Muscle of arm (tissue), 12 donors: ENCODE data around the gene PRKN. TPM values are rescaled to one million over a fixed set of nuclear protein-coding genes. Genes with fewer than 3 reads are reported as not detected.
A peak's percentile ranks its signal among the peaks of the same experiment; 100 is the strongest.

Experiments
- DNase-seq: peaks from one replicate; pipeline ENCODE4 v3.0.0-alpha.2; 2013
- polyA plus RNA-seq, 12 donors: library from polyadenylated mRNA; unstranded; fragments of 120-200 nt; gene quantifications; one replicate each; pipeline ENCODE4 v1.2.1, GENCODE V29; 2013; ENCODE audit not compliant: insufficient read length in 12 of 12

Gene PRKN
- polyA plus RNA-seq, 12 donors: 2.6 to 5.4 (median 3.9) TPM; not detected in 2

DNA sequence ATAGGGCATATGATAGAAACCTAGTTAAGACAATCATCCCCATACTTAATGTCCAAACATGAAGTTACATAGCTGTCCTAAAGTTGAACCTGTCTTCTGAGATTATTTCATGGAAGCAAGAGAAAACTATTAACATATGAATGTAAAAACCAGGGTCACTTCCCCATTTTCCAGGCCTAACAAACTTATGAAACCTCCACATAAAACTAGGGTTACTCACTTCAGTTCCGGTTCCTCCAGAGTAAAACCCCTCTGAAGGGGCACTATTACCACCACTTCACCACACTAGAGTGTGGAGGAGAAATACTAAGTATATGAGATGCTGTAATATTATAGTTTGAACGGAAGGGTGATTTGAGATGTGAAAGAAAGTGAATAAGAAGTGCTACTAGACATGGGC, 14.9 kb downstream of the PRKN start:
- DNase-seq: no peak

DNA sequence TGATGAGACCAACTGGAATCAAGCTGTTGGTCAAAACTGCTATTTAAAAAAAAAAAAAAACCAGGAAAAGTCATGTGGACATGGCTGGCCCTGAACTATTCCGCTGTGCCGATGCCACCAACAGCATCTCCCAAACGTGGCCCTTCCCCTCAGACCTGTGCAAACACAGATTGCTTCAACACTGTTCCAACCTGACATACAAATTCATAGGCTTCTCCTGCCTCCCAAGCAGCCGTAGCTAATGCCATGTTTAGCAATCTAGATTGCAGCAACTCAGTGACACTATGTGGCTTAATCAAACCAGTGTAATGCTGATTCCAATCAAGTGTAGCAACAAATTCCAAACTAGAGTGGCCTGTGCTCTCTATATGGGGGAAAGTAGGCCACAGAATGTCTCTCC, 16.2 kb downstream of the PRKN start:
- DNase-seq: no peak

DNA sequence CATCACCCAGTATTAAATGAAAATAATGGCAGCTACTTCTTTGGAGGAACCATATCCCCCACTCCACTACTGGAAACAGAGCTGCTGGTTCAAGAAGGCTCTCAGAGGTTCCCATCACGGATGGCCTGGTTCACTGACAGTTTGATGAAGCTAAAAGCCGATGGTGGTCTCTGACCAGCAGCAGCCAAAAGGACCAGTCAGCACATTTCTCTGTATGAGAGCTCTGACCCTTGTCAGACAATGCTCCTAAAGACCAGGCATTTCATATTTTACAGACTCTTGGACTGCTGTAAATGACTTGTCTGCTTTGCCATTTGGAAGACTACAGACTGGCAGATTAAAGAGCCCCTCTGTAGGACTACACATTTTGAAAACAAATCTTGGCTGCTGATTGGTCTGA, 16.6 kb downstream of the PRKN start:
- DNase-seq: no peak

DNA sequence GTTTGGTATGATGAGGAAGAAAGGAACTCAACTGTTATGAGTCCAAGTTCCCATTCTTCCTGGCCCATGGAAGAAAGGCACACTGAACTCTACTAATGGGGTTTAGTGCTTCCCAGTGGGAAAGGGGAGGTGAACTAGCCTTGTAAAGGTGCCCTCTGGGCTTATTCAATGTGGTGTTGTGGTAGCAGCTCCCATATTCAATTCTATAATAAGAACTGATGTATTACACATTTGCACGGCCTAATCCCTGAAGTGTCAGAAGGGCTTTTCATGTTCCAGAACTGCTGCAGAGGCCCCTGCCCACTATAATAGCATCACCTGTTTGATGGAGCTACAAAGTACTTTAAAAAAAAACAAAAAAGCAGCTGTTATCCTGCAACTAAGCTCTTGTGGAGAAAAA, 17.1 kb downstream of the PRKN start:
- DNase-seq: no peak

DNA sequence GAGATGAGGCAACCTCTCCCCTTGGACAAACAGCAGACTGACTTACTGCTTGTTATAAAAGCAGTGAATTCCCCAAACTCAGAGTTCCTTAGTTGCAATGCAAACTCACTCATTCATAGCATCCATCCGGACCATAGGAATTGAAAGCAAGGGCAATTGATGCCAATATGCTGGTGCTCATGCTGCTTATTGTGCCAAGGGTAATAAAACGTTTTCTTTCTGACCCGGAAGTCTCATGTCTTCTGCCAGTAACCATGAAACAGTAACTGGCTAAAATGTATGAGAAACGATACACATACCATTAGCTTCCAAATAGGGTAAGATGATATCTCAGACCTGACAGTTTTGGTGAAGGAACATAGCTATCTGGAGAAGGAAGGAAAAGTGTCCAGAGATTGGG, 18.1 kb downstream of the PRKN start:
- no peak for DNase-seq

DNA sequence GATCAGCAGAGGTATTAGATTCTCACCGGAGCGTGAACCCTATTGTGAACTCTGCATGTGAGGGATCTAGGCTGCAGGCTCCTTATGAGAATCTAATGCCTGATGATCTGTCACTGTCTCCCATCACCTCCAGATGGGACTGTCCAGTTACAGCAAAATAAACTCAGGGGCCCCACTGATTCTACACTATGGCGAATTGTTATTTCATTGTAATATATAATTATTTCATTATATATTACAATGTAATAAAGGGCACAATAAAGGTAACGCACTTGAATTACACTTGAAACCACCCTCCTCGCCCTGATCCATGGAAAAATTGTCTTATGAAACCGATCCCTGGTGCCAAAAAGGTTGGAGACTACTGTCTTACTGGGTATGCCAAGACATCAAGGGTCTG, 18.6 kb downstream of the PRKN start:
- no peak for DNase-seq

DNA sequence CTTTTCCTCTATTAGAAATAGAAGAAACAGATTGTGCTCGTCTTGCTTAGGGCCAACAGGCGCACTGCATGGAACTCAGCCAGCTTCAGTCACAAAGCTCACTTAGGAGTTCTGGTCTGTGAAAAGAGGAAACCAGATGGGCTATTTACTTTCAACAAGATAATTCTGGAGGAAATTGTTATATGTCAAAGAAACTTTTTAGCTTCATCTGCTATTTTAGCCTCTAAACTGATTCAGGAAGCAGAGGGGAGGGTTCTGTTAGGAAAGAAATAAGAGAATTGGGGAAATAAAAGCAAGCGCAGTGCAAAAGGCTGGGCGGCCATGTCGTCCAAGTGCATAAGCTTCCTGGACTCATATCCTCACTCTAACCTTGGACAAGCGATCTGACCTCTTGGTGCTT, 21.3 kb downstream of the PRKN start:
- DNase-seq: peak; percentile 91

DNA sequence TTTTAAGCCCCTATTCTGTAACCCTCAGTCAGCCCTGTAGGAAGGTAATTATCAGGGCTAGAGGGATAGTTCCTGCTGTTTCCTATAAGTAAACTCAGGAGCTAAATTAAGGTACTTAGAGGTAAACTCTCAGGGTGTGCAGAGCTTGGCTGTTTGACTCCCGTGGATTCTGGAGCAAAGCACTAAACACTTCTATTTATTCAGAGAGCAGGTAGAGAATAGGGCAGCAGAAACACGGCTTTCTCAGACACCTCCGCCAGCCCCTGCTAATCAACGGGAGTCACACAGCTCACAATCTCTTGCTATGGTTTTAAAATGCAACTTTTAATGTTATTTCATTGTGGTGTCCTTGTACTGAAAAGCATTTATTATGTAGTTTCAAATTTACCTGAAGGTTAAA, 21.8 kb downstream of the PRKN start:
- DNase-seq: no peak

DNA sequence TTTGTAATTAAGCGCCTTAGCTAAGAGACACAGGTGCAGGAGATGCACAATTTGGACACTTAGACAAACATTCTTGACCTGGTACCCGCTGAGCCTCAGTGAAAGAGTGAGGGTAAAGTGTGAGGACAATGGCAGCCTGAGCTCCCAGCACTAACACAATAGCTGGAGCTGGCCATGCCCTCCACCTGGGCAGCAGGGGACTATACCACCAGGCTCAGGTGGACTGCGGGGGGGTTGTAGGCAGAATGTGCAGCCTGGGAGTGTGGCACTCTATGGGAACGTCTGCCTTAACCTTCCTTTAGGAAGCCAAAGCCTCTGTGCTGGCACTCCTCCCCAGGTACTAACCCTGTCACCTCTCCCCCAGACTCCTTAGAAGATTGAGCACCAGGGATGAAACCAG, 23.6 kb downstream of the PRKN start:
- no peak for DNase-seq

DNA sequence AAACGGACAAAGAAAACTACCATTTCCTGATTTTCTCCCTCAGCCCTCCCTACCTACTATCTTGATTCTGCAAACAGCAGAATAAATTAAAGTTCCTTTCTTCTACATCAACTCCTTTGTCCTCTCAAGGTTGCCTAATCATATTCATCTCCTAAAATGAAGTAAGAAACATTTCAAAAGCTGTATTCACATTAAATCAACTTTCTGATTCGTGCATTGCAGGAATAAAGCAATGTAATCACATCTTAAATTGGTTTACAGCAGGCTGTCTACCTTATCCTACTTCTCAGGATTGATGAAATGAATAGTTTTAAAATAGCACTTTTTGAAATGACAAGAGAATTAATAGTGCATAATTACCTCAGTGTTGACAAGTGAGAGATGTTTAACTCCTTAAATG, 25.1 kb downstream of the PRKN start:
- no peak for DNase-seq

DNA sequence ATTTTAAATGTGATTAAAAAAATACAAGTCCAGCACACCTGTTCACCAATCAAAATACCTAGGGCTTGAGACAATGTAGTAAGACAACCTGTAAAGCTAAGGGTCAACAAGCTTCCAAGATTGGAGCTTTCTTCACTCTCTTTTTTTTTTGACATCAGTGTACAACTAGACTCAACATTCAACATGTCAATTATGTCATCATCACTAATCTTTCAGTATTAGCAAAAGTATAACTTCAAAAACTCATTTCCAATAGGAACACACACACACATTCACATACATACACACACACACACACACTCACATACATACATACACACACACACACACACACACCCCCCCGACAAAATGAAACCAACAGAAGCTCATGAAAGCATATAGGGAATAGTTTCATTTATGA, 26.0 kb downstream of the PRKN start:
- no peak for DNase-seq

DNA sequence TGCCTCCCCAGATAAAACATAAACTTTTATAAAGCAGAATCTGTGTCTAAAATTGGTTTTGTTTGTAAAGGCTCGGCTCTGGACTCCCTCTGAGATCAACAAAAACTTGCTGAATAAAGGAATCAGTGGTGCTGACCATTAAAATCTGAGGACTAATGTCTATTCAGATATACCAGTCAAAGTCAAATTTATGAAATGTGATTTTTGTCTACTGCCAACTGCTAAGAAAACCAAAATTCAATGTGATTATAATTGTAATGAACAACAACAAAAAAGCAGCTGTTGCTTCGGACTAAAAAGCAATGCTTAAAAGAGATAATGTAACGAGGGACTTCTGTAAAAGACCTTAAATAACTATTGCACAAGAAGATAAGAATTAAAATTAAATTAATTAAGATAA, 26.6 kb downstream of the PRKN start:
- no peak for DNase-seq

DNA sequence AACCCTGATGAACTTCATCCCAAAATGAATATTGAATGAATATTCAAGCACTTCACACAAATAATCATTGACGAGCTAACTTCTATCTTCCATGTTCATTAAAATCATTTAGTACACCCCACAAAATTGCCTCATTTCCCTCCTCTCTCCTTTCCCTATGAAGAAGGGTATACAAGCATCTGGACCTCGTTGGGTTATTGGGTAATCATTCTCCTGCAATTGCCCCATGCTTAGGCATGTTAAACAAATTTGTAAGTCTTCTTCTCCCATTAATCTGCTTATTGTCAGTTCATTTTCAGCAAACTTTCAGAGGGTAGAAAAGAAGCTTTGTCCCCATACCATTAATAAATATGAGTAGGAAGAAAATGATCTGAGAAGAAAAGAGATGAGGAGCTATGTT, 27.6 kb downstream of the PRKN start:
- no peak for DNase-seq

DNA sequence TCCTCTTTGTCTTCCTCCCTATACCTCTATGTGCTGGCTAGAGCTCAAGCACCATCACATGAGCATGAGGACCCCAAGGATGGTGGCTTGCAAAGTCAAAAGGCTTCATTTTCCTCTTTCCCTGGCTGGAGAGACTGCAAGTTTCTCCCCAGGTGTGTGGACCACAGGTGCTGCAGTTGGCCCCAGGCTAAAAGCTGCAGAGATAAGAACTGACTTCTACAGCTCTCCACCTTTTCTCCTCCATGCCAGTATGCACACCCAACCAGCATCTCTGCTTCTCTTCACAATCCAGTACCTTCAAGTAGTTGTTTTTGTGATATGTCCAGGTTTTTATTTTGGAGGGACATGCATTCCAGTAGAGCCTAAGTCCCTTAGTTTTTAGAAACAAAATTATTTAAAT, 29.1 kb downstream of the PRKN start:
- no peak for DNase-seq

DNA sequence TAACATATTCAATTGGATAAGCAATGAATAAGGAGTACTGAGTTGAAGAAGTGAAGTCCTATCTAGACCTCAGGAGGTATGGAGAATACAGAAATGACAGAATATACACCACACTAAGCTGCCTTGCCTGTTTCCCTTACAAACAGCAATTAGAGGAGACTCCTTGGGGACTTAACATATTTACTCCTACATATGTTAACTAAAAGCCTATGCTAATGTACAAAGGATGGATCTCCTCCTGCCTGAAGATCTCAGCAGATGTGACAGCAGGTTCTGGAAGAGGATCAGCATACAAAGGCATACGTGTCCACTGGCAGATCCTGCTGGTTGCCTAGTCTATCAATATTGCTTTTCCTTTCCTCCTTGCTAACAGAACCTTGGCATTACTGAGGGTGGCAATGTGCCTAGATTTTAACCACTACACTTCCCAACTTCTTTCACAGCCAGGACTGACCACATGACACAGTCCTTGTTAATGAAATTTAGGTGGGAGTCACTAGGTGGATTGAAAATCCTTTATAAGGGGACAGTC, 29.6 kb downstream of the PRKN start:
- no peak for DNase-seq

DNA sequence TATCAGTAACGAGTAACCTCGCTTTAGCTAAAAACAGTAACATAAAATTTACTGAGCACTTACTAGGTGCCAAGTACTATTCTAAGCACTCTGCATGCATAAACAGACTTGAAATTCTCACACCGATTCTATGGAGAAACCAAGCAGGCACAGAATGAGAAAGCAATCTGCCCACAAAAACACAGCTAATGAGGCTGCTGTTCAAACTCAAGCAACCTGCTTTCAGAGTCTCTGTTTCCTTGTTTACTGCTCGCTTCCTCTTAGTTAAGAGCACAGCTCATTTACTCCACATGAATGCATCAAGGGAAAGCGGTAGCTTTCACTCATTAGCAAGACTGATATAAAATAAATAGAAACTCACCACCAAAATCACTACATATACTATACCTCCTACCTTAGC, 37.4 kb downstream of the PRKN start:
- DNase-seq: no peak

DNA sequence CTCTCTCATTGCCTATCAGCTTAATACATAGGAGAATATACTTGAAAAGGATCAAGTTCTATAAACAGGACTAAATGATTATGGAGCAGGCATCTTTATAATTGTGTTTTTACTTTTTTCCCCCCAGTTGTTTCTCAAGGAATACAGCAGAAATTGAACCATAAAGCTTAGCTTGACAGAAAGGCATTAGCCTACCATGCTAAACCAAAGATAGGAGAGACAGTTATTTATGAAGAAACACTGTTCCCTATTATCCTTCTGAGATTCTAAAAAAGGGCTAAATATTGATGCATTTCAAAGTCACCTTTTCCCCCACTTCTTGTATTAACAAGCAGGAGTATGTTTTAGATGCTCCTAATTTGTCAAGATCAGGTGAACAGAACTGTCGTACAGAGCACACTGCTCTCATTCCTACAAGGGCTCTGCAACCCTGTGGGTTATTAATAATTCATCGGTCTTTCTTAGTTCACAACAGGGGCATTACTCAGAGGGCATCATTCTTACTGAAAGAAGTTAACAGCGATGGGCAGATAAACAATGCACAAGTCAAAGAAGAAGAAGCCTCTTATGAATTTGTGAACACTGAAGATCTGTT, 38.7 kb downstream of the PRKN start:
- DNase-seq: no peak

DNA sequence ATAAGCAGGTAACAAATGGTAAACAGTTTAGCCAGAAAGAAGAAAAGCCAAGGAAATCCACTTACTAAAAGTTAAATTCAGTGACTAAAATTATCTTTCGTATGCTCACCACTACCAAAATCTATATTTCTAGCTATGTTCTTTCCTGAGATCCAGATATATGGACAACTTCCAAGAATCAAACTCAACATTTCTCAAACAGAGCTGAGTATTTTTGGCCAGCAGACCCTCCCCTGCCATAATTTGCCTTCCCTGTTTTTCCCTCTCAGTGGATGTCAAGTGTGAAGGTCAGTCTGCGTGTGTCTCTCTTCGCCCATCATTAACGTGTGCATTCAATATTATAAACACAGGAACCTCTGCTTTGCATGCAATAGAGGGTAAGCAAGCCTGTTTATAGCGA, 42.0 kb downstream of the PRKN start:
- DNase-seq: peak; percentile 25

DNA sequence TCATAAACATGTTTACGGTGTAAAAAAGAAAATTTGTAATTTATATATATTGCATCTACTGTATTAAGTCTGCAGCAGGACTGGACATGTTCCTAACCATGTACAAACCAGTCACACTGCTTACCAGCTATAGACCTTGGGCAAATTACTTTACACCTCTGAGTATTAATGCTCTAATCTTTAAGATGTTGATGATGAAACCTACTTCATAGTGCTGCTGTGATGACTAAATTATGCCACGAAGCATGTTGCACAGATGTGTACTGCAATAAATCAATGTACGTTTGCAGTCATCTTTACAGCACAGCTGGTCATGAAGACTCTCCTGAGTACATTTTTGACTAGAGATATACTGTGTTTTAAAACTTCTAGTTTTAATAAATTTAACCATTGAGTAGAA, 42.6 kb downstream of the PRKN start:
- DNase-seq: peak; percentile 38

DNA sequence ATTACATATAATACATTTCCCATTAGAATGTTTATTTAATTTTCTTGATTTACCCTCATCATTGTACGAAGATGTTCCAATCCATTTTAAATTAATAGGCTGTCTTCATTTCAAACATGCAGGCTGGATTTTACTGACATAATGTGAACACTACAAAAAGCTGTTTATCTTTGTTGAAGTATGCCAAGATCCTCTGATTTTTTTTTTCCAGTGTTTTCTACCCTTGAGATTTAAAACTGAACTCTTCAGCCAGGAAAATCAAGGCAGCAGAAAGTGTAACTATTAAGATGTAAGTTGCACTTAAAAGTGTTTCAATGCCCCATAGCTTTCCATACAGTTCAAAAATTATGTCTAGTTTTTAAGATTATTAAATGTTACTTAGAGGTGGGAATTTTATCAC, 43.5 kb downstream of the PRKN start:
- peak; percentile 43 for DNase-seq

DNA sequence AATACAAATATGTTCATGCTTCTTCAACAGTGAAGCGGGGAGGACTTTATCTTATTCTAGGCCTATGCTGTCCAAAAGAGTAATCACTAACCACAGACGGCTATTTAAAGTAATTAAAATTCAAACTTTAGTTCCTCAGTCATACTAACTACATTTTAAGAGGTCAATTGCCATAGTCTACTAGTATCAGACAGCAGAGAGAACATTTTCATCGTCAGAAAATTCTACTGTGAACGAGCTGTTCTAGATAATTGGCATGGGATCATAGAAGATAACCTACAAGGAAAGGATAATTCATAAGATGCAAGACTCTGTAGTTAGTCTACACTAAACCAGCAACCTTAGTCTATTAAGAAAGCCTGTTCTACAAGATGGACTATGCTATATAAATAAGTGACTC, 44.4 kb downstream of the PRKN start:
- DNase-seq: no peak

DNA sequence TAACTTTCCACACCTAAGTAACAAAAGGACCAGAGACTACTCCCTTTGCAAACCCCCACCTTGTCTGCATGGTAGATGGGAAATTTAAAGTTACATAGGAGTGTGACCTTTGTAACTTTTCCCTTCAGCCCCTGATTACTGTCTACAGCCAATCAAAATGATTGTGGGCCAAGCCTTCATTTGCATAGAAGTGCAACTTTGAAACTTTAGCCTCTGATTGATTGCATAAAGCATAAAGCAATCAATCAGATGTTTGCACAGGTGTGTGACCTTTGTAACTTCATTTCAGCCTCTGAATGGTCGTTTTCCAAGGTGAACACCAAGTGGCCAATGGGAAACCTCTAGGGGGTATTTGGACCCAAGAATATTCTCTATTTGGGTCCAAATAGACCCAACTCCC, 46.1 kb downstream of the PRKN start:
- no peak for DNase-seq

DNA sequence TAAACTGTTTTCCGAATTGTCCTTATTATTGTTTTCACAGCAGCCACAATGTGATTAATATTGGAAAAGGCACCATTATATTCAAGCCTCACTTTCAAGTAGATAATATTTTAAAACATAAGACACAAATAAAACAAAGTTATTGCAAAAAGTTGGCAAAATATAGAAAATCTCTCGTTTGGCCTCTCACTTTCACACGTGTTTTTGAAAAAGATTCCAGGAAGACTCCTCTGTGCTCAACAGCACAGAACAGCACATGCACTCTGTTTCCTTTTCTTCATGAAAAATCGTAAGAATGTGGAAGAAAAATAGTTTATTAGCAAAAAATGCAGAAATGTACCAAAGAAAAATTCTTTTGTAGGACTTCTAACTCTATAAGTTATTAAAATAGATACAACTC, 46.7 kb downstream of the PRKN start:
- peak; percentile 17 for DNase-seq

DNA sequence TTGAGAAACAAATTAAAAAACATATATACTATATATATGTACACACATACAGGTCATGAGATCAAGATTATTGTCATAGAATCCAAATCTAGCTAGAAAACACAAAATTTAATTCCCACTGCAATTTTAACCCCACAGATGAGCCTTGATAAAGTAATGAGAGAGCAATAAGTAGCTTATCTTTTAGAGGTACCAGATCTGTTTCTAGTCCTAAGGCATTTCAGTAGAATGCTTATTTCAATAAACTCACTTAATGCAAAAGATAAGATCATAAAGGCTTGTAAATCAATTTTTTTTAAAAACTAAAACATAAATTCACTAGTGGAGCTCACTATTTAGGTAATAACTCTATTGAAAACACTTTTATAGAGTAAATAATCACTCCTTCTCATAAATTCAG, 47.2 kb downstream of the PRKN start:
- DNase-seq: no peak

DNA sequence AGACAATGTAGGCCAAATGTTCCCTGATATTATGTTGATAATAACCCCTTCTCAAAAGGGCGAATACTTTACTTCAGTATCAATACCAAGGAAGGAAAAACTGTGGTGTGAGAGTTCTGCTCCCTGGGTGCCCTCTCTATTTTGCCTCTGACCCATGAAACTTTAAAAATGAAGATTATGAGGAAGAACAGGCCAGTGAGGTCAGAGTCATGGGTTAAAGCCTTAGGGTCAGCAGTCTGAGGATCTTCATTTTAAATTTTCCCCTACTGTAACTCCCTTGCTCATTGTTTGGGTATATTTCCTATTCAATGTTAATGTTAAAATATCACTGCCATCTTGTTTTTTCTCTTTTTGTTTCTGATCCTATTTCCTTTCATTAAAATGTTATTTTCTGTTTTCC, 47.9 kb downstream of the PRKN start:
- no peak for DNase-seq
